MM.1S (cell line): ENCODE measurements around the gene PROC.

Experiments used
- DNase-seq: peaks from one replicate; pipeline ENCODE4 v3.0.0-alpha.2; 2015
- H2AFZ ChIP-seq: fragments of 300-600 bp; sonication (generic); 2 replicates; pipeline ENCODE4 v1.6.0; 2016; ENCODE audit warnings: antibody characterized with exemption, low read length
- H3F3A ChIP-seq: fragments of 300-600 bp; sonication (generic); 2 replicates; pipeline ENCODE4 v1.6.1; 2016; ENCODE audit warnings: mild to moderate bottlenecking, antibody characterized with exemption, low read length, moderate library complexity, mixed read lengths; ENCODE audit not compliant: insufficient read depth
- H3K27ac ChIP-seq: fragments of 300-600 bp; sonication (generic); 2 replicates; pipeline ENCODE4 v1.5.1; 2016; ENCODE audit warnings: mild to moderate bottlenecking, low read length
- H3K27me3 ChIP-seq: fragments of 300-600 bp; sonication (generic); replicated peaks from 2 replicates; pipeline ENCODE4 v1.6.0; 2016; ENCODE audit warnings: low read length; ENCODE audit not compliant: insufficient read depth
- H3K36me3 ChIP-seq: fragments of 300-600 bp; sonication (generic); replicated peaks from 2 replicates; pipeline ENCODE4 v1.6.1; 2016; ENCODE audit warnings: mild to moderate bottlenecking, low read length, mixed read lengths; ENCODE audit not compliant: insufficient read depth
- H3K4me1 ChIP-seq: fragments of 300-600 bp; sonication (generic); 2 replicates; pipeline ENCODE4 v1.6.1; 2016; ENCODE audit warnings: low read length, mixed read lengths
- H3K4me2 ChIP-seq: fragments of 300-600 bp; sonication (generic); 2 replicates; pipeline ENCODE4 v1.6.0; 2016; ENCODE audit warnings: low read depth, low read length
- H3K4me3 ChIP-seq: fragments of 300-600 bp; sonication (generic); 2 replicates; pipeline ENCODE4 v1.5.1; 2016; ENCODE audit warnings: low read length, mixed read lengths
- H3K79me2 ChIP-seq: fragments of 300-600 bp; sonication (generic); 2 replicates; pipeline ENCODE4 v1.6.1; 2016; ENCODE audit warnings: mixed run types, low read length, mixed read lengths
- H3K9ac ChIP-seq: fragments of 300-600 bp; sonication (generic); 2 replicates; pipeline ENCODE4 v1.6.1; 2016; ENCODE audit warnings: low read length, mixed read lengths
- H3K9me2 ChIP-seq: fragments of 300-600 bp; sonication (generic); replicated peaks from 2 replicates; pipeline ENCODE4 v1.6.1; 2016; ENCODE audit warnings: mild to moderate bottlenecking, low read length, mixed read lengths; ENCODE audit not compliant: insufficient read depth
- H3K9me3 ChIP-seq: fragments of 300-600 bp; sonication (generic); replicated peaks from 2 replicates; pipeline ENCODE4 v1.6.1; 2016; ENCODE audit warnings: mild to moderate bottlenecking, low read length, mixed read lengths; ENCODE audit not compliant: insufficient read depth
- H4K20me1 ChIP-seq: fragments of 300-600 bp; sonication (generic); 2 replicates; pipeline ENCODE4 v1.6.1; 2016; ENCODE audit warnings: mild to moderate bottlenecking, low read length, moderate library complexity, mixed read lengths; ENCODE audit not compliant: insufficient read depth
- CTCF ChIP-seq: fragments of 300-600 bp; sonication (generic); IDR thresholded peaks from 2 replicates; pipeline ENCODE4 v1.5.1; 2016; ENCODE audit warnings: antibody characterized with exemption, low read length, mixed read lengths
- EZH2 ChIP-seq: fragments of 300-600 bp; sonication (generic); optimal IDR thresholded peaks from 2 replicates; pipeline ENCODE3; 2017; ENCODE audit warnings: low read depth, mild to moderate bottlenecking, antibody characterized with exemption, low read length, mixed read lengths
- EZH2phosphoT487 ChIP-seq: fragments of 300-600 bp; sonication (generic); IDR thresholded peaks from 2 replicates; pipeline ENCODE4 v1.6.1; 2018; ENCODE audit warnings: antibody characterized with exemption, low read length

The PROC gene

DNA sequence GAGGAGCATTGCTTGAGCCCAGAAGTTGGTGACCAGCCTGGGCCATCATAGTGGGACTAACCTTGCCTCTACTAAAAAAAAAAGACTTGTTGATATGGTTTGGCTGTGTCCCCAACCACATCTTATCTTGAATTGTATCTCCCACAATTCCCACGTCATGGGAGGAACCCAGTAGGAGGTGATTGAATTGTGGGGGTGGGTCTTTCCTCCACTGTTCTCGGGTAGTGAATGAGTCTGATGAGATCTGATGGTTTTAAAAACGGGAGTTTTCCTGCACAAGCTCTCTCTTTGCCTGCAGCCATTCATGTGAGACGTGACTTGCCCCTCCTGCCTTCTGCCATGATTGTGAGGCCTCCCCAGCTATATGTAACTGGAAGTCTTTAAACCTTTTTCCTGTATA is 47.0 kb downstream of the PROC start:
- no peak for TF ChIP-seq CTCF
- TF ChIP-seq EZH2phosphoT487, result no peak
- TF ChIP-seq EZH2, result no peak
- Histone ChIP-seq H3K27ac (no peak overlapping the region), H2AFZ (no peak overlapping the region), H3K27me3 (no peaks in the 10 kb centered on the region), H3K79me2 (no peaks in the 10 kb centered on the region), H3K4me3 (no peak overlapping the region), H3K4me2 (no peak overlapping the region), H3K9me3 (no peaks in the 10 kb centered on the region), H3K9ac (no peak overlapping the region), H3F3A (no peaks in the 10 kb centered on the region), H3K36me3 (no peaks in the 10 kb centered on the region), H3K4me1 (no peaks in the 10 kb centered on the region), H4K20me1 (no peaks in the 10 kb centered on the region), H3K9me2 (no peaks in the 10 kb centered on the region)
- no peak for DNase-seq

DNA sequence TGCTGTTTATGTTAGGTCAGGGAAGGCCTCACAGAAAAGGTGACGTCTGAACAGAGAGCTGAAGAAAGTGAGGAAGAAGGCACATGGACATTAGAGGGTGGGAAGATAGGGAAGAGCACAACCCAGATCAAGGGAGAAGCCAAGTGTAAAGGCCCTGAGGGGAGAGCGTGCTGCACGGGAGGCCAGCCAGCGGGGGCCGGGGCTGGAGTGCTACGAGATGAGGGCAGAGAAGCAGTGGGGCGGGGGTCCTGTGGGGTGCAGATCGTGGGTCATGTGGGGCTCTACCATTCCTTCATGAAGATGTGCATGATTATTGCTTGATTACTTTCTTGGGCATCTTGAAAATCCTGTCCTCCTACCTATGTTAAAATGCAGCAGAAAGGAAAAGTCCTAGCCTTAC is 50.8 kb downstream of the PROC start:
- no peak for DNase-seq
- no peaks in the 10 kb centered on the region for H3K4me1 ChIP-seq
- H3K27me3 ChIP-seq, result no peaks in the 10 kb centered on the region
- H3K9ac ChIP-seq, result no peak overlapping the region
- no peaks in the 10 kb centered on the region for H3K36me3 ChIP-seq
- no peak overlapping the region for H3K4me2 ChIP-seq
- no peaks in the 10 kb centered on the region for H3F3A ChIP-seq
- H3K9me2 ChIP-seq, result no peaks in the 10 kb centered on the region
- H3K9me3 ChIP-seq, result no peaks in the 10 kb centered on the region
- no peaks in the 10 kb centered on the region for H3K79me2 ChIP-seq
- no peak overlapping the region for H3K4me3 ChIP-seq
- no peaks in the 10 kb centered on the region for H4K20me1 ChIP-seq
- TF ChIP-seq CTCF (no peak), EZH2 (no peak), EZH2phosphoT487 (no peak)
- no peak overlapping the region for H3K27ac ChIP-seq
- H2AFZ ChIP-seq, result no peak overlapping the region

DNA sequence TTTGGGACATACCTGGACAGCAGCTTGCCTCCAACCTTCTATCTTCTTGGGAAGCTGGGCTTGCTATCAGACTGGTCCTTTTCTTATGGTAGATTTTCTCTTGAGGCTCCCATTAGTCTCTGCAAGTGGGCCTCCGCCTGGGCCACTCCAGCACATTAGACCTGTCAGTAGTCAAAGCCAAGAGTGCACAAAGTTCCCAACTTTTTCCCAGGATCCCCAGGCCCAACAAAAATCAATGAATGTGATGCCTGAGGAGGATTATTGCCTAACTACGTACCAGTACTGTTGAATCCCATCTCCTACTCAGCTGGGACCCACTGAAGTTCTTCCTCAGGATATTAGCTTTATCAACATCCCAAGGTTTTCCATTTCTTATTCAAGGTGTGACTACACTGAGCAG is 51.7 kb downstream of the PROC start:
- Histone ChIP-seq H3K9me2 (no peaks in the 10 kb centered on the region), H3K9ac (no peak overlapping the region), H2AFZ (no peak overlapping the region), H3F3A (no peaks in the 10 kb centered on the region), H3K4me2 (no peak overlapping the region), H3K79me2 (no peaks in the 10 kb centered on the region), H3K27me3 (no peaks in the 10 kb centered on the region), H3K4me3 (no peak overlapping the region), H3K27ac (no peak overlapping the region), H4K20me1 (no peaks in the 10 kb centered on the region), H3K9me3 (no peaks in the 10 kb centered on the region), H3K4me1 (no peaks in the 10 kb centered on the region), H3K36me3 (no peaks in the 10 kb centered on the region)
- DNase-seq, result no peak
- TF ChIP-seq EZH2, result no peak
- no peak for TF ChIP-seq CTCF
- TF ChIP-seq EZH2phosphoT487, result no peak
